GM23338 (cell line): ENCODE results near the gene MAPK8.

Source experiments
- CREB1 ChIP-seq: fragments of 250-450 bp; sonication (Bioruptor Pico); IDR thresholded peaks from 2 replicates; pipeline ENCODE4 v1.5.0; 2020; ENCODE audit warnings: low read depth, mild to moderate bottlenecking, moderate library complexity
- EZH2 ChIP-seq: fragments of 200-600 bp; sonication (generic); IDR thresholded peaks from one replicate; pipeline ENCODE4 v1.8.0; 2017; ENCODE audit warnings: antibody characterized with exemption, mild to moderate bottlenecking, low read depth; ENCODE audit not compliant: unreplicated experiment
- JUNB ChIP-seq: IDR thresholded peaks from one replicate; pipeline ENCODE4 v1.6.1; 2016; ENCODE audit warnings: antibody characterized with exemption; ENCODE audit not compliant: unreplicated experiment
- NANOG ChIP-seq: IDR thresholded peaks from 2 replicates; pipeline ENCODE4 v1.6.1; 2016; ENCODE audit warnings: antibody characterized with exemption, borderline replicate concordance
- POLR2AphosphoS5 ChIP-seq: IDR thresholded peaks from 2 replicates; pipeline ENCODE4 v1.6.1; 2016; ENCODE audit warnings: antibody characterized with exemption, low read depth
- ZNF114 ChIP-seq: fragments of 250-450 bp; sonication (Bioruptor Pico); IDR thresholded peaks from 2 replicates; pipeline ENCODE4 v1.5.0; 2020; ENCODE audit warnings: mild to moderate bottlenecking, moderate library complexity
- TF ChIP-seq, protein P1 (sequence below), 2 experiments: fragments of 200-600 bp in 1 of 2; sonication (generic) in 1 of 2; conservative IDR thresholded peaks; 2 replicates each; pipeline versions ENCODE4 v1.5.1 to v1.6.1; 2016 to 2017; ENCODE audit warnings: antibody characterized with exemption in 2 of 2, low read depth in 2 of 2, mild to moderate bottlenecking in 2 of 2, moderate library complexity in 1 of 2
- TF ChIP-seq, protein P2 (sequence below): IDR thresholded peaks from one replicate; pipeline ENCODE4 v1.6.1; 2018; ENCODE audit warnings: antibody characterized with exemption; ENCODE audit not compliant: unreplicated experiment
- TF ChIP-seq, protein P3 (sequence below): IDR thresholded peaks from 2 replicates; pipeline ENCODE4 v1.6.1; 2016; ENCODE audit warnings: antibody characterized with exemption

DNA sequence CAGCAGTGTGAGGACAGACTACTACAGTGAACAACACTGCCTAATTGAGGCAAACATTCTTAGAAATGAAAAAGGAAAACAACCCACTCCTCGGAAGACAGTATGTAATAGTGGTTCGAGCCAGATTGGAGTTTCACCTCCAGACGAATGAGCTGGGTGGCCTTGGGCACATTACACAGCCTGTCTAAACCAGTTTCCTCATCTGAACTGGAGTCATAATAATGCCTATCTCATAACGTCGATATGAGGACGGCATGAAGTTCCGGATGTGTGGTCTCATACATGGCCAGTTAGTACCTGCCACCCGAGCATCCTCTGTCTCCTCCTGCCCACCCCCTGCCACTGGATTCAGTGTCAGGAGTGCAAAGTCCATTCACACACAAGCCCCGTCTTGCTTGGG is 16.2 kb upstream of the MAPK8 start:
- TF ChIP-seq, protein P1, sequence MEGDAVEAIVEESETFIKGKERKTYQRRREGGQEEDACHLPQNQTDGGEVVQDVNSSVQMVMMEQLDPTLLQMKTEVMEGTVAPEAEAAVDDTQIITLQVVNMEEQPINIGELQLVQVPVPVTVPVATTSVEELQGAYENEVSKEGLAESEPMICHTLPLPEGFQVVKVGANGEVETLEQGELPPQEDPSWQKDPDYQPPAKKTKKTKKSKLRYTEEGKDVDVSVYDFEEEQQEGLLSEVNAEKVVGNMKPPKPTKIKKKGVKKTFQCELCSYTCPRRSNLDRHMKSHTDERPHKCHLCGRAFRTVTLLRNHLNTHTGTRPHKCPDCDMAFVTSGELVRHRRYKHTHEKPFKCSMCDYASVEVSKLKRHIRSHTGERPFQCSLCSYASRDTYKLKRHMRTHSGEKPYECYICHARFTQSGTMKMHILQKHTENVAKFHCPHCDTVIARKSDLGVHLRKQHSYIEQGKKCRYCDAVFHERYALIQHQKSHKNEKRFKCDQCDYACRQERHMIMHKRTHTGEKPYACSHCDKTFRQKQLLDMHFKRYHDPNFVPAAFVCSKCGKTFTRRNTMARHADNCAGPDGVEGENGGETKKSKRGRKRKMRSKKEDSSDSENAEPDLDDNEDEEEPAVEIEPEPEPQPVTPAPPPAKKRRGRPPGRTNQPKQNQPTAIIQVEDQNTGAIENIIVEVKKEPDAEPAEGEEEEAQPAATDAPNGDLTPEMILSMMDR (conservative IDR thresholded peaks at IDR 0.05; ENCODE audit: low read depth in 2 of 2), result no peak
- TF ChIP-seq, protein P2, sequence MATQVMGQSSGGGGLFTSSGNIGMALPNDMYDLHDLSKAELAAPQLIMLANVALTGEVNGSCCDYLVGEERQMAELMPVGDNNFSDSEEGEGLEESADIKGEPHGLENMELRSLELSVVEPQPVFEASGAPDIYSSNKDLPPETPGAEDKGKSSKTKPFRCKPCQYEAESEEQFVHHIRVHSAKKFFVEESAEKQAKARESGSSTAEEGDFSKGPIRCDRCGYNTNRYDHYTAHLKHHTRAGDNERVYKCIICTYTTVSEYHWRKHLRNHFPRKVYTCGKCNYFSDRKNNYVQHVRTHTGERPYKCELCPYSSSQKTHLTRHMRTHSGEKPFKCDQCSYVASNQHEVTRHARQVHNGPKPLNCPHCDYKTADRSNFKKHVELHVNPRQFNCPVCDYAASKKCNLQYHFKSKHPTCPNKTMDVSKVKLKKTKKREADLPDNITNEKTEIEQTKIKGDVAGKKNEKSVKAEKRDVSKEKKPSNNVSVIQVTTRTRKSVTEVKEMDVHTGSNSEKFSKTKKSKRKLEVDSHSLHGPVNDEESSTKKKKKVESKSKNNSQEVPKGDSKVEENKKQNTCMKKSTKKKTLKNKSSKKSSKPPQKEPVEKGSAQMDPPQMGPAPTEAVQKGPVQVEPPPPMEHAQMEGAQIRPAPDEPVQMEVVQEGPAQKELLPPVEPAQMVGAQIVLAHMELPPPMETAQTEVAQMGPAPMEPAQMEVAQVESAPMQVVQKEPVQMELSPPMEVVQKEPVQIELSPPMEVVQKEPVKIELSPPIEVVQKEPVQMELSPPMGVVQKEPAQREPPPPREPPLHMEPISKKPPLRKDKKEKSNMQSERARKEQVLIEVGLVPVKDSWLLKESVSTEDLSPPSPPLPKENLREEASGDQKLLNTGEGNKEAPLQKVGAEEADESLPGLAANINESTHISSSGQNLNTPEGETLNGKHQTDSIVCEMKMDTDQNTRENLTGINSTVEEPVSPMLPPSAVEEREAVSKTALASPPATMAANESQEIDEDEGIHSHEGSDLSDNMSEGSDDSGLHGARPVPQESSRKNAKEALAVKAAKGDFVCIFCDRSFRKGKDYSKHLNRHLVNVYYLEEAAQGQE, result no peak
- no peak for TF ChIP-seq ZNF114 (CRISPR knock-in tag)
- no peak for TF ChIP-seq JUNB
- no peak for TF ChIP-seq EZH2
- TF ChIP-seq NANOG, result no peak
- TF ChIP-seq, protein P3, sequence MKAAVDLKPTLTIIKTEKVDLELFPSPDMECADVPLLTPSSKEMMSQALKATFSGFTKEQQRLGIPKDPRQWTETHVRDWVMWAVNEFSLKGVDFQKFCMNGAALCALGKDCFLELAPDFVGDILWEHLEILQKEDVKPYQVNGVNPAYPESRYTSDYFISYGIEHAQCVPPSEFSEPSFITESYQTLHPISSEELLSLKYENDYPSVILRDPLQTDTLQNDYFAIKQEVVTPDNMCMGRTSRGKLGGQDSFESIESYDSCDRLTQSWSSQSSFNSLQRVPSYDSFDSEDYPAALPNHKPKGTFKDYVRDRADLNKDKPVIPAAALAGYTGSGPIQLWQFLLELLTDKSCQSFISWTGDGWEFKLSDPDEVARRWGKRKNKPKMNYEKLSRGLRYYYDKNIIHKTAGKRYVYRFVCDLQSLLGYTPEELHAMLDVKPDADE, result no peak
- no peak for TF ChIP-seq POLR2AphosphoS5
- no peak for TF ChIP-seq CREB1 (CRISPR knock-in tag)
